Cerebellar cortex (tissue), 1 donor: ENCODE results near the gene TUBB.
"Not testable (repeated sequence)": the region's sequence is repeated elsewhere in the genome, so short reads cannot be mapped to it uniquely, and the experiment has no call there.

Experiments used
- DNase-seq: peaks from one replicate; pipeline ENCODE4 v3.0.0-alpha.2; 2015; ENCODE audit warnings: low spot score

The TUBB gene

GRCh38 chr6:30738532-30738931 lies 18.4 kb downstream of the TUBB start:
- no peak for DNase-seq

GRCh38 chr6:30740540-30740870 lies 20.4 kb downstream of the TUBB start:
- no peak for DNase-seq

- no peak for DNase-seq
Observed at GRCh38 chr6:30741063-30741779, 21.1 kb downstream of the TUBB start.

- DNase-seq, result peak; percentile 32
Observed at GRCh38 chr6:30741789-30742315, 21.7 kb downstream of the TUBB start.

GRCh38 chr6:30742316-30743098 lies 22.4 kb downstream of the TUBB start, which contains the start of gene FLOT1:
Gene FLOT1, minus strand, starts transcription at chr6:30742687. Its CDS starts 498 bp downstream, at chr6:30742189.
- peak; percentile 92 for DNase-seq

DNA sequence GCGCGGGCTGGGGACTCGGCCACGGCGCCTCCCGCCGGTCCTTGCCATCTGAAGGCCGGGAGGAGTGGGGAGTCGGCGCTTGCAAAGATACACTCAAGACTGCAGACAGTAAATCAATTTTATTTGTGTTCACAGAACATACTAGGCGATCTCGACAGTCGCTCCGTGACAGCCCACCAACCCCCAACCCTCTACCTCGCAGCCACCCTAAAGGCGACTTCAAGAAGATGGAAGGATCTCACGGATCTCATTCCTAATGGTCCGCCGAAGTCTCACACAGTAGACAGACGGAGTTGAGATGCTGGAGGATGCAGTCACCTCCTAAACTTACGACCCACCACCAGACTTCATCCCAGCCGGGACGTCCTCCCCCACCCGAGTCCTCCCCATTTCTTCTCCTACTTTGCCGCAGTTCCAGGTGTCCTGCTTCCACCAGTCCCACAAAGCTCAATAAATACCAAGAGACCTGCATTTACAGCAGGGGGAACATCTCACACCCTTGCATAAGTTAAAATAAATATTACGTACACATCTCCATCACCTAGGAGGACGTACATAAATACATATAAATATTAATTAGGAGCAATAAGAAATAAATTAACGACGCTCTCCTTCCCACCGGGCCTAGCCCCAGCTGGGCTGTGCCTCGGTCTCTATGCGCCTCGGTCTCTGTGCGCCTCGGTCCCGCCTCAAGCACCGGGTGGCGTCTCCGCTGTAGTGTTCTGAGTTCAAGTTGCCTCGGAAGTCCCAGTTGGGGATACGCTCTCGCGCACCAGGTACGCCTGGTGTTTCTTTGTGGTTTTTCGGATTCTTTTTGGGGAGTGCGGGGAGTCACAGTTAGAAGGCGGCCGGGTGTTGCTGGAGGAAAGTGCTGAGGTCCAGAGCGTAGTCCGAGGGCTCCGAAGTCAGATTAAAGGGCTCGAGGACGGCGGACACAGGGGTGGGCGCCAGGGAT lies 23.2 kb downstream of the TUBB start:
- DNase-seq, result no peak

DNA sequence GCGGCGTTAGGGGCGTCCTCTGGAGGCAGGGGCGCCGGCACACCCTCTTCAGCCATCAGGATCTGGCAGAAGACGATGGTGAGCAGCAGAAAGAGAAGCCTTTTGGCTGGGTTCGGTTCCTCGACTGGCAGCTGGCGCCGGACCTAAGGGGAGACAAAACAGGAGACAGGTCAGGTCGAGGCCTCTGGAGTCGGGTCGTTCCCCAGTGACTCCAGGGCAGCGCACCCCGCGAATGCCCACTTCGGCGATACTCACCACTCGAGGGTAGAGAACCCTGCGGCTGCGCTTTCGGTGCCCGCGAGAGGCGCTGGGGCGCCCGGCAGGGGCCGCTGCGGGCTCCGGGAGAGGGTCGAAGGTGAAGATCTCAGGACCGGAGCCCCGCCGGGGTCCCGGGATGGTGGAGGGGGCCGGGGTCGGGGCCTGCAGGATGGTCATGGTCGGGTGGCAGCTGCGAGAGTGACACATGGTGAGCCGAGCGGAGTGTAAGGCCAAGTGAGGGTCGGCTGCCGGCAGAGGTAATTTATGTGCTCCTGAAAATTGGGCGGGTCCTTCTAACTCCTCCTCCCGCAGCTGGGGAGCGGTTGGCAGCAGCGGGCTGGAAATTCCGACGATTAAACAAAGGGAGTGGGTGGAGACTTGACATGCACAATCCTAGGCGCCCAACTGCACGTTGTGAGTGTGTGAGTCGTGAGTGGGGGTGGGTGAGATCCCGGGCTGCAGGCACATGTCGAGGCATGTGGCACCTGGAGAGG lies 24.1 kb downstream of the TUBB start, which contains the start of gene IER3:
TSS of gene IER3 (minus strand) at position 494 of the 752 bp plus-strand sequence. CDS start at position 465, 29 bp downstream.
- peak; percentile 84 for DNase-seq

DNA sequence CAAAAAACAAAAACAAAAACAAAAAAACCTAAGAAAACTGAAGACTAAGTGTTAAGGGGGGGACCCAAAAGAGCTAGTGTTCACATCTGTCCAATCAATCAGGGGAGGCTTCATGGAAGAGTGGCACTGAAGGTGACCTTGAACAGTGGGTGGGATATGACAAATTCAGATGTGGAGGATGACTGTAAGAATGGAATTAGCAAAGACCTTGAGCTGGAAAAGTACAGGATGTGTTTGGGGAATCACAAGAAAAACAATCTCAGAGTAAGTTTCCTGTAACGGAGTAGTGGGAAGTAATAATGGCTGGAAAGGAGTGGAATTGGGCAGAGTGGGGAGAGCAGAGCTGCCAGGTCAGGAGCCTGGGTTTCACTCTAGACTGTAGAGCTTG lies 27.1 kb downstream of the TUBB start:
- DNase-seq, result no peak

DNA sequence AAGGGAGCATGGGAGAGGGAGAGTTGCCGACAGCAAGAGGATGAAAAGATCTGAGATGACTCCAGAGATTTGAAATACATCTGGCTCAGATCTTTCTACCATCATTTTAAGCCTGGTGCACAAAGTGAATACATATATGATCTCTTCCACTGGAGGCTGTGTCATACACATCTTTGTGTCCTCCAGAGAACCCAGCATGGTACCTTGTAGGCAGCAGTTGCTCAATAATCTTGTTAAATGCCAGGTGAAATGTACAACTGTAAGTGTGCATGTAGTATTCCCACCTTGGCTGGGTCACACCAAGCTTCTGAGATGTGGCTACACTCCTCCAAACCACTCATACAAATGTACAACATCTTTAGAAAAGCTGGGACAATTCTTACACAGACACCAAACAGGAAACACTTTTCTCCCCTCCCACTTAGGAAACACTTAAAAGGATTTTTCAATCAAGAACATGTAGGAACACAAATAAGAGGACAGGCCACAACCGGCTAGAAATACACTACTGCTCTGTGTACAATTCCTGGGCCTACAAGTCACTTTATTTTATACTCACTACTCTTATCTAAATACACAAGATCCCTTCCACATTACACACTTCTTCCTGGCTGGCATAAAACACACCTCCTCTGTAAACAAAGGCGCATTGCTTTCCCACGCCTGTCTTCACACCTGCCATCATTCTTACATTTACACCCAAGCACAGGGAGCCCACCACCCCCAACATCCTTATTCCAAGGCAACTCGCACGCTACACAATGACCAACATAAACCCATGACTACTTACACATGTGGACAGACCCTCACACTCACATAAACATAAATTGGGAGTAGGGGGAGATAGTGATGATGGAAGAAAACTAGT lies 28.0 kb downstream of the TUBB start:
- no peak for DNase-seq

DNA sequence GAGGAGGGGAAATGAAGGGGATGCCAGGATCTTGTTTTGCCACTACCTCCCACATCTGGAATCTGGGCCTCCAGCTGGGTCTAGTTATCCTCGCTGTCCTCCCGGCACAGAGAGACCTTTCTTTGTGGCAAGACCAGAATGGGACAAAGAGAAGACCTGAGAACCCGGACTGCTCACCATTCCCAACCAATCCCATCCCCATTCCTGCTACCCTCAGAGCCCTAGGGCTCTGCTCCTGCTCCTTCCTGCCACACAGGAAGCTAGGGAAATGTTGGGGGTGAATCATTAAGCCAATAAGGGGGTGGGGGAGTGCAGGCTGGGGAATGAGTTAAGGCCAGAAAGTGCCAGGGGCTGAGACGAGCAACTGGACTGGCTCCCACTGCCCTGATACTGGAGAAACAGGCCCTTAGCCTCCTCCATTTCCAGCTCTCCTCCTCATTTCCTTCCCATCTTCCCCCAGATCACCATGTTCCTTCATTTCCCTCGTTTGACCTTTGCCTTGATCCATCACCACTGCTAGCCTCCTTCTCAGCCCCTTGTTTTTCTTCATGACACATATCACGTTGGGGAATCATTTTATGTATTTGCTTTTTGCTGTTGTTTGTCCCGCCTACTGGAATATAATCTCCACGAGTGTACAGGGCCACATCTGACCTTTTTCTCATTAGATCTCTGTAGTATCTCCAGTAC lies 28.8 kb downstream of the TUBB start:
- DNase-seq, result no peak

GRCh38 chr6:30749554-30750378 lies 29.6 kb downstream of the TUBB start:
- DNase-seq, result no peak

- DNase-seq, result no peak
Observed at GRCh38 chr6:30750379-30750668, 30.2 kb downstream of the TUBB start.

- DNase-seq, result no peak
Observed at GRCh38 chr6:30752157-30752927, 32.2 kb downstream of the TUBB start.

- DNase-seq, result no peak
Observed at GRCh38 chr6:30754631-30755030, 34.5 kb downstream of the TUBB start.

DNA sequence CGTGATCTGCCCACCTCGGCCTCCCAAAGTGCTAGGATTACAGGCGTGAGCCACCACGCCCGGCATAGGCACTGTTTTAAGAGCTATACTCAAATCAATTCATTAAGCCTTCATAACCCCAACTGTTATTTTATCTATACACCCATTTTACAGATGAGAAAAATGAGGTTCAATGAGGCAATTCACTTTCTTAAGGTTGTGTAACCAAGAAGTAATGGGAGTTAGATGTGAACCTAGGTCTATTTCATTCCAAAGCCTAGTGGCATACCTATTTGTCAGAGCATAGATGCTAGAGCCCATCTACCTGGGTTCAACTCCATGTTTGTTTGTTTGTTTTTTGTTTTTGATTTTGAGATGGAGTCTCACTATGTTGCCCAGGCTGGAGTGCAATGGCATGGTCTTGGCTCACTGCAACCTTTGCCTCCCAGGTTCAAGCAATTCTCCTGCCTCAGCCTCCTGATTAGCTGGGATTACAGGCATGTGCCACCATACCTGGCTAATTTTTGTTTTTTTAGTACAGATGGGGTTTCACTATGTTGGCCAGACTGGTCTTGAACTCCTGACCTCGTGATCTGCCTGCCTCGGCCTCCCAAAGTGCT lies 36.4 kb downstream of the TUBB start:
- DNase-seq, result not testable (repeated sequence)

DNA sequence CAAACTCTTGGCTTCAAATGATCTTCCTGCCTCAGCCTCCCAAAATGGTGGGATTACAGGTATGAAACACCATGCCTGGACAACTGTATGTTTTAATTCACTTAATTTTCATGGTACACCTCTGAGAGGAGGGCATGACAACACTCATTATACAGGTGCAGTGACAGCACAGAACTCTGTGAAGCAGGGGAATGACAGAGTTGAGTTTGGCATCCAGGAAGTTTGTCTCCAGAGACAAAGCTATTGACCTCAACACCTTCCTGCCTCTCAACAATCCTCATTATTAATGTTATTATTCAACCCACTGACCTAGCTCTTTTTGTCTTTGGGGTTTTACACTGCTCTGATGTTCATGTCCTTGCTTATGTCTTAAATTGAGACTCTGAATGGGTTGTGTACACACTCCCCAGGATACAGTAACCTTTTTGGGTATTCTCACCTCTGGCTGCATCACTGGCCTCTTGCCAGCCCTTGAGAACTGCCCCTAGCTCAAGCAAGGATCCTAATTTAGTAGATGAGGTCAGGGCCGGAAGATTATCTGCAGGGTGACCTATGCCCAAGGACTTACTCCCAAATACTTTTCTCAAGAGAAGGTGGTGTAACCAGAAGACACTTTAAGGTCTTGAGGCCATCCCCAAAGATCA lies 37.2 kb downstream of the TUBB start:
- DNase-seq, result no peak

- DNase-seq, result no peak
Observed at GRCh38 chr6:30759575-30760239, 39.6 kb downstream of the TUBB start.
